ENCODE measurements around the gene CWC22.

CWC22 gene

GRCh38 chr2:179909845-179910734 lies 97.0 kb downstream of the CWC22 start:
- no peak for DNase-seq (ENCODE audit: low read depth)
- no peak overlapping the region for H3K4me3 ChIP-seq (ENCODE audit: low read length)
- no peak for TF ChIP-seq CTCF (IDR thresholded peaks at IDR 0.05; ENCODE audit: insufficient read depth, low read depth, low read length, missing control alignments)

GRCh38 chr2:179900655-179901054 lies 106.4 kb downstream of the CWC22 start:
- H3K4me3 ChIP-seq (ENCODE audit: low read length) = no peak overlapping the region
- DNase-seq (ENCODE audit: low read depth) = no peak
- no peak for TF ChIP-seq CTCF (IDR thresholded peaks at IDR 0.05; ENCODE audit: insufficient read depth, low read depth, low read length, missing control alignments)

- H3K4me3 ChIP-seq (ENCODE audit: low read length) = no peak overlapping the region
- no peak for DNase-seq (ENCODE audit: low read depth)
- TF ChIP-seq CTCF (IDR thresholded peaks at IDR 0.05; ENCODE audit: insufficient read depth, low read depth, low read length, missing control alignments) = no peak
Observed at GRCh38 chr2:179899666-179900065, 107.4 kb downstream of the CWC22 start.

GRCh38 chr2:179898873-179899272 lies 108.2 kb downstream of the CWC22 start:
- peak; percentile 61 for DNase-seq (ENCODE audit: low read depth)
- TF ChIP-seq CTCF (IDR thresholded peaks at IDR 0.05; ENCODE audit: insufficient read depth, low read depth, low read length, missing control alignments) = peak; percentile 59
- H3K4me3 ChIP-seq (ENCODE audit: low read length) = no peak overlapping the region
